Measurements from ENCODE around the gene ARCN1. TPM values are rescaled to one million over a fixed set of nuclear protein-coding genes. Genes with fewer than 3 reads are reported as not detected.
A peak's percentile ranks its signal among the peaks of the same experiment; 100 is the strongest.

Gene ARCN1
- total and polyA plus RNA-seq, 7 experiments from 2014 or later = 71.2 to 170 (median 123) TPM

DNA sequence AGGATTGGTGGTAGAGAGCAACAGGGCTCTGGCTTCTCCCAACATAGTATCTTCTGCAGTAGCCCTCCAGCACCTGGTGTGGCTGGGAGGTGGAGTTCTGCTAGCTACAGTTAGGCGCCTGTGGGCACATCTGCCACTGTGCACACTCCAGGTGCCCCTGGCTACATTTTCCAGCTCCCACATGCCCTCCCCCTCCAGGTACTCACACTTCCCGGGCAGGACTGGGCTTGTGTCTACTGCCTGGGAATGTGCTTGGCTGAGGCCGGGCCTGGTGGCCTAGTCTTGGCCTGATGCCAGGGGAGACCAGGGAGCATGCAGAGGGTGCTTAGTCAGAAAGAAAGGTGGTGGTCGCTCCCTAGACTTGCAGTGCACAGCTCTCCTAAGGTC lies 51.1 kb downstream of the ARCN1 start:
- Histone ChIP-seq H3K27me3 (ENCODE audit: control insufficient read depth in 2 of 2, insufficient read depth in 2 of 2, low read length in 2 of 2) (no peaks in the 10 kb centered on the region), H3K27ac (ENCODE audit: low read depth, low read length) (no peak overlapping the region), H3K4me3 (ENCODE audit: low read length) (no peak overlapping the region), H3K4me1 (ENCODE audit: control insufficient read depth in 2 of 2, insufficient read depth in 2 of 2, low read length in 2 of 2) (peaks cover 0 to 4% of the 10 kb centered on the region in 2 donors), H3K36me3 (ENCODE audit: control insufficient read depth in 2 of 3, insufficient read depth in 3 of 3, low read length in 3 of 3) (no peaks in the 10 kb centered on the region), H3K9me3 (ENCODE audit: control insufficient read depth in 2 of 3, low read length in 3 of 3) (no peaks in the 10 kb centered on the region)
- H3K4me1 Mint-ChIP-seq = peaks cover 7 to 20% (median 13%) of the 10 kb centered on the region in 7 donors
- ATAC-seq (no peak), DNase-seq (no peak)
- H3K27me3 Mint-ChIP-seq = peaks cover 7 to 25% (median 11%) of the 10 kb centered on the region in 5 donors
- ChIA-PET CTCF (no interaction called here), POLR2A (interaction anchor here (2.1 kb wide), 1 partner anchor 14 kb away, joined by 6 read pairs; no protein-coding TSS in a partner anchor)
- H3K27ac Mint-ChIP-seq = no peak overlapping the region
- H3K36me3 Mint-ChIP-seq = peaks cover 0 to 9% (median 0%) of the 10 kb centered on the region in 5 donors
- intact Hi-C loops (cut with micrococcal nuclease) = no loop called here
- no peaks in the 10 kb centered on the region for H3K9me3 Mint-ChIP-seq
- no peak overlapping the region for H3K4me3 Mint-ChIP-seq

GRCh38 chr11:118625036-118625690 lies 53.0 kb downstream of the ARCN1 start:
- CTCF ChIA-PET = interaction anchor here (0.6 kb wide), 1 partner anchor 37 kb away, joined by 5 read pairs; no protein-coding TSS in a partner anchor
- intact Hi-C loops (cut with micrococcal nuclease) = no loop called here
- no peaks in the 10 kb centered on the region for H3K36me3 Mint-ChIP-seq

DNA sequence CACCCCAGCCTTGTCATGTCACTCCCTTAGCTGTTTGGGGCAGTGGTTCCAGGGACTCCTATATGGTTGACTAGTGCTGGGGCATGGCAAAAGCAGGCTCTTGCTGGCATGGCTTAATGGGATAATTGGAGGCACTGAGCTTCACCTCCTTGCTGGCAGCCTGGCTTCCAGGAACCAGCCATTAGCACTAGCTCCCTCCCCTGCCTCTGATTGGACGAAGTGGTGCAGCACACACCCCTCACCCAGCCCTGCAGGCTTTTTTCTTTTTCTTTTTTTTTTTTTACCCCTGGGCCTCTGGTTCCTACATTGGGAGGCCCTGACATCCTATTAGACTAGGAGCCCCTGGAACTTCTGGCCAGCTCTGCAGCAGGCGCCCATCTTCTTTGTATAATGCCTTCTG lies 53.8 kb downstream of the ARCN1 start:
- Mint-ChIP-seq H3K27me3 (peaks cover 0 to 13% (median 2%) of the 10 kb centered on the region in 5 donors), H3K27ac (no peak overlapping the region), H3K4me3 (no peak overlapping the region), H3K9me3 (no peaks in the 10 kb centered on the region), H3K4me1 (peaks cover 0 to 6% (median 3%) of the 10 kb centered on the region in 7 donors), H3K36me3 (no peaks in the 10 kb centered on the region)
- peak in 1 of 9 donors; percentile 3 for DNase-seq
- Histone ChIP-seq H3K27me3 (ENCODE audit: control insufficient read depth in 2 of 2, insufficient read depth in 2 of 2, low read length in 2 of 2) (no peaks in the 10 kb centered on the region), H3K27ac (ENCODE audit: low read depth, low read length) (no peak overlapping the region), H3K36me3 (ENCODE audit: control insufficient read depth in 2 of 3, insufficient read depth in 3 of 3, low read length in 3 of 3) (no peaks in the 10 kb centered on the region), H3K4me1 (ENCODE audit: control insufficient read depth in 2 of 2, insufficient read depth in 2 of 2, low read length in 2 of 2) (peaks cover 0 to under 1% of the 10 kb centered on the region in 2 donors), H3K9me3 (ENCODE audit: control insufficient read depth in 2 of 3, low read length in 3 of 3) (no peaks in the 10 kb centered on the region), H3K4me3 (ENCODE audit: low read length) (no peak overlapping the region)
- ChIA-PET POLR2A (no interaction called here), CTCF (no interaction called here)
- ATAC-seq = no peak
- intact Hi-C loops (cut with micrococcal nuclease) = no loop called here

More at GRCh38 chr11:118625036-118625690, 53.0 kb downstream of the ARCN1 start:
- peaks cover 0 to 13% (median 8%) of the 10 kb centered on the region in 7 donors for H3K4me1 Mint-ChIP-seq
- Histone ChIP-seq H3K36me3 (ENCODE audit: control insufficient read depth in 2 of 3, insufficient read depth in 3 of 3, low read length in 3 of 3) (no peaks in the 10 kb centered on the region), H3K4me3 (ENCODE audit: low read length) (no peak overlapping the region), H3K27ac (ENCODE audit: low read depth, low read length) (no peak overlapping the region), H3K4me1 (ENCODE audit: control insufficient read depth in 2 of 2, insufficient read depth in 2 of 2, low read length in 2 of 2) (peaks cover 0 to 4% of the 10 kb centered on the region in 2 donors), H3K27me3 (ENCODE audit: control insufficient read depth in 2 of 2, insufficient read depth in 2 of 2, low read length in 2 of 2) (no peaks in the 10 kb centered on the region), H3K9me3 (ENCODE audit: control insufficient read depth in 2 of 3, low read length in 3 of 3) (no peaks in the 10 kb centered on the region)
- ATAC-seq (no peak), DNase-seq (no peak)
- H3K4me3 Mint-ChIP-seq = no peak overlapping the region
- no peaks in the 10 kb centered on the region for H3K9me3 Mint-ChIP-seq
- POLR2A ChIA-PET = no interaction called here
- H3K27me3 Mint-ChIP-seq = peaks cover 0 to 20% (median 4%) of the 10 kb centered on the region in 5 donors
- peak overlapping the region in 1 of 9 donors; percentile 19 for H3K27ac Mint-ChIP-seq

- DNase-seq (no peak), ATAC-seq (no peak)
- POLR2A ChIA-PET = no interaction called here
- no peak overlapping the region for H3K4me3 Mint-ChIP-seq
- Histone ChIP-seq H3K4me3 (ENCODE audit: low read length) (no peak overlapping the region), H3K27me3 (ENCODE audit: control insufficient read depth in 2 of 2, insufficient read depth in 2 of 2, low read length in 2 of 2) (no peaks in the 10 kb centered on the region), H3K4me1 (ENCODE audit: control insufficient read depth in 2 of 2, insufficient read depth in 2 of 2, low read length in 2 of 2) (no peaks in the 10 kb centered on the region), H3K9me3 (ENCODE audit: control insufficient read depth in 2 of 3, low read length in 3 of 3) (no peaks in the 10 kb centered on the region), H3K36me3 (ENCODE audit: control insufficient read depth in 2 of 3, insufficient read depth in 3 of 3, low read length in 3 of 3) (no peaks in the 10 kb centered on the region), H3K27ac (ENCODE audit: low read depth, low read length) (no peak overlapping the region)
- H3K27ac Mint-ChIP-seq = no peak overlapping the region
- no peaks in the 10 kb centered on the region for H3K36me3 Mint-ChIP-seq
- H3K27me3 Mint-ChIP-seq = peaks cover 0 to 6% (median 0%) of the 10 kb centered on the region in 5 donors
- H3K4me1 Mint-ChIP-seq = no peaks in the 10 kb centered on the region
- CTCF ChIA-PET = interaction anchor here (0.7 to 0.9 kb wide), 2 partner anchors 16 to 499 kb away, joined by 3 read pairs; no protein-coding TSS in a partner anchor
- intact Hi-C loops (cut with micrococcal nuclease) = no loop called here
- H3K9me3 Mint-ChIP-seq = no peaks in the 10 kb centered on the region
Observed at GRCh38 chr11:118627566-118627965, 55.4 kb downstream of the ARCN1 start.

GRCh38 chr11:118628031-118628430 lies 55.8 kb downstream of the ARCN1 start:
- H3K4me3 ChIP-seq (ENCODE audit: low read length) = no peak overlapping the region
- H3K27ac ChIP-seq (ENCODE audit: low read depth, low read length) = no peak overlapping the region
- ChIA-PET CTCF (interaction anchor here (0.9 kb wide), 1 partner anchor 17 kb away, joined by 3 read pairs; no protein-coding TSS in a partner anchor), POLR2A (no interaction called here)
- no peaks in the 10 kb centered on the region for H3K9me3 ChIP-seq (ENCODE audit: control insufficient read depth in 2 of 3, low read length in 3 of 3)
- no peaks in the 10 kb centered on the region for H3K27me3 ChIP-seq (ENCODE audit: control insufficient read depth in 2 of 2, insufficient read depth in 2 of 2, low read length in 2 of 2)
- Mint-ChIP-seq H3K4me1 (no peaks in the 10 kb centered on the region), H3K9me3 (no peaks in the 10 kb centered on the region), H3K4me3 (no peak overlapping the region), H3K27ac (no peak overlapping the region), H3K36me3 (no peaks in the 10 kb centered on the region), H3K27me3 (peaks cover 0 to 3% (median 0%) of the 10 kb centered on the region in 5 donors)
- H3K4me1 ChIP-seq (ENCODE audit: control insufficient read depth in 2 of 2, insufficient read depth in 2 of 2, low read length in 2 of 2) = no peaks in the 10 kb centered on the region
- intact Hi-C loops (cut with micrococcal nuclease) = no loop called here
- no peak for DNase-seq
- H3K36me3 ChIP-seq (ENCODE audit: control insufficient read depth in 2 of 3, insufficient read depth in 3 of 3, low read length in 3 of 3) = no peaks in the 10 kb centered on the region
- ATAC-seq = no peak

DNA sequence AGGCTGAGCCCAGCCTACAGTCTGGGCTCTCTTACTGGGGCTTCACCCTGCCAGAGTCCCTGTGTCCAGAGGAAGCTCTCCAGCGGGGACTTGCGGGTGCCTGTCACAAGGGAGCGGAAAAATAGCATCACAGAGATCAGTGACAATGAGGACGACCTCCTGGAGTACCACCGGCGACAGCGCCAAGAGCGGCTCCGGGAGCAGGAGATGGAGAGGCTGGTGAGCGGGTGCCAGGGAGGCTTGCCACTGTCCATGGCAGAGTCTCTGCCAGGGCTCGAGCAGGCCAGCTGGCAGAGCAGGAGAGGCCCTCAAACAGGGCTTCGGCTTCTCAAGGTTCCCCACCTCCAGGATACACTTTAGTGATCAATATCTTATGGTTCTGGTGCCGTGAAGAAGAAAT lies 56.2 kb downstream of the ARCN1 start:
- no peaks in the 10 kb centered on the region for H3K27me3 ChIP-seq (ENCODE audit: control insufficient read depth in 2 of 2, insufficient read depth in 2 of 2, low read length in 2 of 2)
- no peaks in the 10 kb centered on the region for H3K36me3 ChIP-seq (ENCODE audit: control insufficient read depth in 2 of 3, insufficient read depth in 3 of 3, low read length in 3 of 3)
- no peaks in the 10 kb centered on the region for H3K36me3 Mint-ChIP-seq
- H3K4me3 ChIP-seq (ENCODE audit: low read length) = no peak overlapping the region
- intact Hi-C loops (cut with micrococcal nuclease) = no loop called here
- peaks cover 0 to 3% (median 0%) of the 10 kb centered on the region in 5 donors for H3K27me3 Mint-ChIP-seq
- no peaks in the 10 kb centered on the region for H3K9me3 ChIP-seq (ENCODE audit: control insufficient read depth in 2 of 3, low read length in 3 of 3)
- POLR2A ChIA-PET = no interaction called here
- H3K9me3 Mint-ChIP-seq = no peaks in the 10 kb centered on the region
- no peaks in the 10 kb centered on the region for H3K4me1 ChIP-seq (ENCODE audit: control insufficient read depth in 2 of 2, insufficient read depth in 2 of 2, low read length in 2 of 2)
- DNase-seq (no peak), ATAC-seq (no peak)
- CTCF ChIA-PET = no interaction called here
- H3K27ac Mint-ChIP-seq = no peak overlapping the region
- no peaks in the 10 kb centered on the region for H3K4me1 Mint-ChIP-seq
- no peak overlapping the region for H3K4me3 Mint-ChIP-seq
- H3K27ac ChIP-seq (ENCODE audit: low read depth, low read length) = no peak overlapping the region

Data from naive thymus-derived CD4-positive, alpha-beta T cell (primary cell).